Vein endothelial cell (primary cell): ENCODE results near the gene LENG1. TPM values are rescaled to one million over a fixed set of nuclear protein-coding genes. Genes with fewer than 3 reads are reported as not detected.

Experiments
- total RNA-seq: library from RNA; depleted of rRNA; stranded (reverse); fragments of >200 nt; gene quantifications from 2 replicates; pipeline ENCODE4 v1.2.3, GENCODE V29; 2012

The LENG1 gene
- 4.5 and 5.9 TPM in 2 replicates for total RNA-seq

GRCh38 chr19:54159352-54160181, at the start of gene LENG1:
LENG1 (minus strand) TSS chr19:54159721; CDS start chr19:54159695, 26 bp downstream.

DNA sequence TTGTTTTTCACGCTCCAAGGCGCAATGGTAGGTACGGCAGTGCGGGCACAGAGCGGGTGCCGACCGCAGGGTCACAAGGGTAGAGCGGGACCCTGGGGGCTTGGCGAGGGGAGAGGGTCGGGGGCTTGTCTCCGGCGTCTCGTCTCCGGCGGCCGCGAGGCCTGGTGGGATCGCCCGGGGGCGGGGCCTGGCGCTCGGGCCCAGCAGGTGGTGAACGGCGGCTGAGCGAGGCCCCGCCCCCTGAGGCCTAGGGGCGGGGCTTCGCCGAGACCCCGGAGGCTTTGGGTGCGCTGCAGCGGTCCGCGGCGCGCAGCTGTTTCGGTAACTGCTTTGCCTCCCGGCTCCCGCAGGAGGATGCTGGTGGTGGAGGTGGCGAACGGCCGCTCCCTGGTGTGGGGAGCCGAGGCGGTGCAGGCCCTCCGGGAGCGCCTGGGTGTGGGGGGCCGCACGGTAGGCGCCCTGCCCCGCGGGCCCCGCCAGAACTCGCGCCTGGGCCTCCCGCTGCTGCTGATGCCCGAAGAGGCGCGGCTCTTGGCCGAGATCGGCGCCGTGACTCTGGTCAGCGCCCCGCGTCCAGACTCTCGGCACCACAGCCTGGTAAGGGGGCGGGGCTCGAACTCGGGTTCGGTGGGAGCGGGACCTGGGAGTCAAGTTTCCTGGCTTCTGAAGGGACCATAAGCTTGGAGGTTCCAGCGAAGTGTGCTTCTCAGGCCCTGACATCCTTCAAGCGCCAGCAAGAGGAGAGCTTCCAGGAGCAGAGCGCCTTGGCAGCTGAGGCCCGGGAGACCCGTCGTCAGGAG, 31.7 kb upstream of the LENG1 start, which contains the start of gene TSEN34:
TSEN34 (plus strand) TSS at position 298 of the 800 bp plus-strand sequence; CDS start at position 355, 57 bp downstream.

DNA sequence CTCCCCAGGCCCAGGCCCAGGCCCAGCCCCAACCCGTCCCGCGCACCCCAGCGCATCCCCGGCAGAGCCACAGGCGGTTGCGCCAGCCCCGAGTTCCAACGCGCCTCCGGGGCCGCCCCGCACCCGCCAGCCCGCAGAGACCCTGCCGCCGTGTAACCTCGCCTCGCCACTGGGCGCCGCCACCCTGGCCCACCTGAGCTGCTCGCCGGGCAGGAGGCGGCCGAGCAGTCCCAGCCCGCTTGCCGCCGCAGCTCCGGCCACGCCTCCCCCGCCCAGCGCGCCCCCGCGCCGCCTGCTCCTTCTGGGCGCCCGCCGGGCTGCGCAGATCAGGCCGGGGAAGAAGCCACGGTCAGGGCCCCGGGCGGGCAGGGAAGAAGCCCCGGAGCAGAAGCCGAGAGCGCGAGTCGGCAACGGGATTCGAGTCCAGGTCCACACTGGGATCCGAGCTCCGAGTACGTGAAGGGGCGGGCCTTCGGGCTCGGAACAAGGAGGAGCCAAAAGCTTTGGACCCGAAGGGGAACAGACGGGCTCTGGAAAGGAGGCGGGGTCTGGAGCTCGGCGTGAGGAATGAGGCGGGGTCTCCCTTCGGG, 29.7 kb upstream of the LENG1 start, which contains the start of gene MBOAT7:
MBOAT7 (minus strand) TSS at position 436 of the 590 bp plus-strand sequence. CDS start 1,072 bp downstream, outside the sequence.

GRCh38 chr19:54172471-54173358, 13.2 kb upstream of the LENG1 start, which contains the start of gene TMC4:
TMC4 (minus strand) TSS chr19:54173160; CDS start chr19:54173117, 43 bp downstream.

GRCh38 chr19:54137699-54138488, 21.6 kb downstream of the LENG1 start, which contains the start of gene CNOT3:
CNOT3 (plus strand) TSS chr19:54137762; CDS start chr19:54142979, 5,217 bp downstream.

DNA sequence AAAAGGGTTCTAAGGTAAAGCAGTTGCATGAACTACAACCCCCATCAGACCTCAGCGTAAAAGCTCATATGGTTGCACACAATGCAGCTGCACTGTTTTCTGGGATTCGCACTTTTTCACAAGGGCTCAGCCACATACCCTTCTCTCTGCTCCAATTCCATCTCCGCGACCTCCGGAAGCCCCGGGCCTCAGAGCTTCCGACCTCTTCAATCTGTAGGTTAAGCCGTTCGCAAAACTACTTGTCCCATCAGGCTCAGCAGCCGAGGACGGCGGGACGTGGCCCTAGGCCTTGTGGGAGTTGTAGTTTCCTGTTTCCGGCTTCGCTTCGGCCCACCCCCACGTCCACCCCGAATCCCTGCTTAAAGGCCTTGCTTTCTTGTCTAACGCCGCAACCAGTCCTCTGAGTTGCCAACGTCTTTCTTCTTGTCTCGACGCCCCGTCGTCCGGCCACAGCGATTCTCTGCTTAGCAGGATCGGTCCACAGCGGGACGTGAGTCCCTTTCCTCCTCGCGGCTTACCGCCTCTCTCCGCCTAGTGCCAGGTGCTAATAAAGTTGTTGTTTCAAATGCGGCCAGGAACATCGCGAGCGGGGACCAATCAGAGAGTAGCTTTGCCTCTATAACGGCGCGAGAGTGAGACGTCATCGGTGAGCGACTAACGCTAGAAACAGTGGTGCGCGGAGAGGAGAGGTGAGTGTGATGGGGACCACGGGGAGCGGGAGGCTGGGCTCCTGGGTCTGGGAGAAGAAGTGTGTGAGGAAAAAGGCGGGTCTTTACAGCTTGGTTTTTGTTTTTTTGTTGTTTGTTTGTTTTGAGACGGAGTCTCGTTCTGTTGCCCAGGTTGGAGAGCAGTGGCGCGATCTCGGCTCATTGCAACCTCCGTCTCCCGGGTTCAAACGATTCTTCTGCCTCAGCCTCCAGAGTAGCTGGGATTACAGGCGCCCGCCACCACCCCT, 44.1 kb downstream of the LENG1 start, which contains the start of the genes PRPF31 and TFPT:
PRPF31 (plus strand) TSS at position 646 of the 955 bp plus-strand sequence. CDS start 2,525 bp downstream, outside the sequence.
TFPT (minus strand) TSS at position 549 of the 955 bp plus-strand sequence; CDS start at position 161, 388 bp downstream.

Other genes starting within 250 kb of the LENG1 start
- gene CACNG8, start 196.8 kb downstream of the LENG1 start, total RNA-seq, result 0.29 and 0.33 TPM in 2 replicates
- 1.5 and 2.9 TPM in 2 replicates for gene CACNG6, start 168.1 kb downstream of the LENG1 start, total RNA-seq
- gene VSTM1, start 95.8 kb downstream of the LENG1 start, total RNA-seq, result not detected in 2 replicates
- gene TARM1, start 78.4 kb downstream of the LENG1 start, total RNA-seq, result not detected in 2 replicates
- 0.19 TPM in 1 of 2 replicates, not detected in the other for gene OSCAR, start 58.9 kb downstream of the LENG1 start, total RNA-seq
- 7.9 and 44.4 TPM in 2 replicates for gene NDUFA3, start 56.9 kb downstream of the LENG1 start, total RNA-seq
- gene TFPT, start 44.1 kb downstream of the LENG1 start, total RNA-seq, result 18.9 and 24.0 TPM in 2 replicates
- 58.5 and 66.7 TPM in 2 replicates for gene PRPF31, start 44.0 kb downstream of the LENG1 start, total RNA-seq
- 9.6 and 13.4 TPM in 2 replicates for gene CNOT3, start 22.0 kb downstream of the LENG1 start, total RNA-seq
- not detected in 2 replicates for gene TMC4, start 13.4 kb upstream of the LENG1 start, total RNA-seq
- gene MBOAT7, start 29.9 kb upstream of the LENG1 start, total RNA-seq, result 78.7 and 93.7 TPM in 2 replicates
- gene TSEN34, start 31.6 kb upstream of the LENG1 start, total RNA-seq, result 62.1 and 68.9 TPM in 2 replicates
- 1,549 and 1,933 TPM in 2 replicates for gene RPS9, start 41.1 kb upstream of the LENG1 start, total RNA-seq
- not detected in 2 replicates for gene LILRB3, start 63.3 kb upstream of the LENG1 start, total RNA-seq
- not detected in 2 replicates for gene LILRA6, start 83.1 kb upstream of the LENG1 start, total RNA-seq
- gene LILRB5, start 97.6 kb upstream of the LENG1 start, total RNA-seq, result not detected in 2 replicates
- gene LILRB2, start 121.4 kb upstream of the LENG1 start, total RNA-seq, result not detected in 2 replicates
- not detected in 2 replicates for gene LILRA5, start 153.4 kb upstream of the LENG1 start, total RNA-seq
- gene LILRA4, start 179.4 kb upstream of the LENG1 start, total RNA-seq, result not detected in 2 replicates
- gene LAIR1, start 205.2 kb upstream of the LENG1 start, total RNA-seq, result not detected in 2 replicates